H1 (cell line): ENCODE measurements around the gene LRRC49.

Experiments used
- CBX8 ChIP-seq: fragments of 300-800, 300-1000 bp; sonication (generic); IDR thresholded peaks from 2 replicates; pipeline ENCODE4 v1.7.1; 2016; ENCODE audit warnings: low read depth, low read length, borderline replicate concordance
- FOSL1 ChIP-seq: IDR thresholded peaks from 2 replicates; pipeline ENCODE4 v1.6.1; 2011; ENCODE audit warnings: mild to moderate bottlenecking, low read depth, low read length, moderate library complexity; ENCODE audit not compliant: insufficient read depth
- JUND ChIP-seq: IDR thresholded peaks from 2 replicates; pipeline ENCODE4 v1.6.1; 2011; ENCODE audit warnings: mild to moderate bottlenecking, improper control_type of control experiment, low read length
- NANOG ChIP-seq: IDR thresholded peaks from 2 replicates; pipeline ENCODE4 v1.6.1; 2011; ENCODE audit warnings: low read length, low read depth, mild to moderate bottlenecking, inconsistent platforms; ENCODE audit not compliant: insufficient read depth, poor library complexity, severe bottlenecking
- RAD21 ChIP-seq, 2 experiments: IDR thresholded peaks in 1 of 2; conservative IDR thresholded peaks in 1 of 2; 2 replicates each; pipeline ENCODE4 v1.6.1; 2011; ENCODE audit warnings: low read depth in 2 of 2, low read length in 2 of 2, improper control_type of control experiment in 1 of 2, inconsistent platforms in 1 of 2, mild to moderate bottlenecking in 1 of 2, moderate library complexity in 1 of 2
- SIX5 ChIP-seq: IDR thresholded peaks from 2 replicates; pipeline ENCODE4 v1.6.1; 2011; ENCODE audit warnings: mild to moderate bottlenecking, low read depth, low read length

GRCh38 chr15:71093054-71094024 lies 200.7 kb downstream of the LRRC49 start:
- no peak for TF ChIP-seq JUND
- TF ChIP-seq SIX5: no peak
- no peak for TF ChIP-seq FOSL1
- TF ChIP-seq CBX8: no peak
- TF ChIP-seq RAD21 (IDR thresholded peaks at IDR 0.05 in 1 of 2, conservative IDR thresholded peaks at IDR 0.05 in 1 of 2; ENCODE audit: low read depth in 2 of 2, low read length in 2 of 2): no peak
- no peak for TF ChIP-seq NANOG
